HEK293 (cell line): Measurements from ENCODE around the gene ABI3BP.

Source experiments
- CTCF ChIA-PET: fragments of 350-600 bp; formaldehyde crosslinking; extraction: SDS; loops from one replicate; lab custom pipeline; 2021; ENCODE audit warnings: antibody characterized with exemption; lab: Yijun Ruan, JAX
- POLR2A ChIA-PET: fragments of 300-600 bp; formaldehyde crosslinking; extraction: SDS; loops from one replicate; lab custom pipeline; 2020; ENCODE audit warnings: antibody characterized with exemption, inconsistent platforms; lab: Yijun Ruan, JAX
- H3K27ac ChIP-seq: fragments of 200-500 bp; sonication (Bioruptor generic); 2 replicates; pipeline ENCODE4 v1.5.1; 2014; ENCODE audit warnings: low read depth, low read length, control low read depth, inconsistent platforms; ENCODE audit errors: extremely low read depth
- H3K36me3 ChIP-seq, 2 experiments: fragments of 200-500 bp in 1 of 2; sonication (Bioruptor generic) in 1 of 2; 1 replicate in 1 of 2; 2 replicates in 1 of 2; pipeline ENCODE4 v1.5.1; 2014 to 2017; ENCODE audit warnings: inconsistent platforms in 2 of 2, low read length in 2 of 2; ENCODE audit not compliant: control insufficient read depth in 2 of 2, insufficient read depth in 1 of 2
- H3K4me1 ChIP-seq: fragments of 200-500 bp; sonication (Bioruptor generic); 2 replicates; pipeline ENCODE4 v1.5.1; 2014; ENCODE audit warnings: mild to moderate bottlenecking, low read length, inconsistent platforms; ENCODE audit not compliant: control insufficient read depth, insufficient read depth
- H3K4me3 ChIP-seq: 2 replicates; pipeline ENCODE4 v1.5.1; 2011; ENCODE audit warnings: low read depth, mild to moderate bottlenecking, control low read depth, low read length, moderate library complexity
- H3K9me3 ChIP-seq: fragments of 200-500 bp; sonication (Bioruptor generic); 2 replicates; pipeline ENCODE4 v1.5.1; 2014; ENCODE audit warnings: low read depth, low read length, inconsistent platforms; ENCODE audit not compliant: control insufficient read depth, insufficient read depth
- EGR2 ChIP-seq: fragments of 450-650 bp; formaldehyde crosslinking; IDR thresholded peaks from 2 replicates; pipeline ENCODE4 v1.5.1; 2016; ENCODE audit warnings: low read depth, missing biosample characterization, missing genetic modification characterization
- FEZF1 ChIP-seq: fragments of 450-650 bp; formaldehyde crosslinking; IDR thresholded peaks from 2 replicates; pipeline ENCODE4 v1.5.1; 2016; ENCODE audit warnings: missing biosample characterization, missing genetic modification characterization
- GLI2 ChIP-seq: fragments of 450-650 bp; formaldehyde crosslinking; IDR thresholded peaks from 2 replicates; pipeline ENCODE4; 2017; ENCODE audit warnings: missing biosample characterization, missing genetic modification characterization, low read depth, borderline replicate concordance
- IKZF3 ChIP-seq: fragments of 450-650 bp; IDR thresholded peaks from 2 replicates; pipeline ENCODE4 v1.5.0; 2018; ENCODE audit warnings: missing biosample characterization, mild to moderate bottlenecking, missing genetic modification characterization, moderate library complexity
- KLF1 ChIP-seq: fragments of 450-650 bp; formaldehyde crosslinking; IDR thresholded peaks from 2 replicates; pipeline ENCODE4 v1.5.1; 2016; ENCODE audit warnings: missing biosample characterization, missing genetic modification characterization
- KLF17 ChIP-seq: fragments of 450-650 bp; formaldehyde crosslinking; IDR thresholded peaks from 2 replicates; pipeline ENCODE4 v1.5.1; 2016; ENCODE audit warnings: missing biosample characterization, missing genetic modification characterization
- MYNN ChIP-seq: fragments of 450-650 bp; formaldehyde crosslinking; IDR thresholded peaks from 2 replicates; pipeline ENCODE4 v1.5.1; 2016; ENCODE audit warnings: missing biosample characterization, missing genetic modification characterization, borderline replicate concordance
- PRDM6 ChIP-seq: fragments of 450-650 bp; formaldehyde crosslinking; IDR thresholded peaks from 2 replicates; pipeline ENCODE4 v1.5.1; 2017; ENCODE audit warnings: missing biosample characterization, missing genetic modification characterization
- RBAK ChIP-seq: fragments of 450-650 bp; formaldehyde crosslinking; IDR thresholded peaks from 2 replicates; pipeline ENCODE4 v1.5.1; 2016; ENCODE audit warnings: missing biosample characterization, missing genetic modification characterization
- SP2 ChIP-seq: fragments of 450-650 bp; formaldehyde crosslinking; IDR thresholded peaks from 2 replicates; pipeline ENCODE4 v1.5.1; 2016; ENCODE audit warnings: missing biosample characterization, missing genetic modification characterization
- SP3 ChIP-seq: fragments of 450-650 bp; formaldehyde crosslinking; IDR thresholded peaks from 2 replicates; pipeline ENCODE4 v1.5.1; 2016; ENCODE audit warnings: missing biosample characterization, missing genetic modification characterization
- ZNF121 ChIP-seq: fragments of 450-650 bp; formaldehyde crosslinking; IDR thresholded peaks from 2 replicates; pipeline ENCODE4 v1.5.1; 2016; ENCODE audit warnings: missing biosample characterization, missing genetic modification characterization
- ZNF169 ChIP-seq: fragments of 450-650 bp; formaldehyde crosslinking; IDR thresholded peaks from 2 replicates; pipeline ENCODE4 v1.5.1; 2016; ENCODE audit warnings: missing biosample characterization, missing genetic modification characterization
- ZNF211 ChIP-seq: fragments of 450-650 bp; formaldehyde crosslinking; IDR thresholded peaks from 2 replicates; pipeline ENCODE4 v1.5.1; 2016; ENCODE audit warnings: low read depth, missing biosample characterization, missing genetic modification characterization
- ZNF239 ChIP-seq: fragments of 450-650 bp; formaldehyde crosslinking; IDR thresholded peaks from 2 replicates; pipeline ENCODE4 v1.5.1; 2016; ENCODE audit warnings: missing biosample characterization, missing genetic modification characterization
- ZNF311 ChIP-seq: fragments of 450-650 bp; formaldehyde crosslinking; IDR thresholded peaks from 2 replicates; pipeline ENCODE4 v1.5.1; 2017; ENCODE audit warnings: missing biosample characterization, missing genetic modification characterization, borderline replicate concordance
- ZNF37A ChIP-seq: fragments of 450-650 bp; IDR thresholded peaks from 2 replicates; pipeline ENCODE4 v1.5.1; 2018; ENCODE audit warnings: missing biosample characterization, missing genetic modification characterization
- ZNF423 ChIP-seq: fragments of 450-650 bp; formaldehyde crosslinking; IDR thresholded peaks from 2 replicates; pipeline ENCODE4 v1.5.1; 2016; ENCODE audit warnings: missing biosample characterization, missing genetic modification characterization
- ZNF549 ChIP-seq: fragments of 450-650 bp; IDR thresholded peaks from 2 replicates; pipeline ENCODE4 v1.5.1; 2018; ENCODE audit warnings: missing biosample characterization, missing genetic modification characterization, mild to moderate bottlenecking, inconsistent platforms, moderate library complexity
- ZNF560 ChIP-seq: fragments of 450-650 bp; formaldehyde crosslinking; IDR thresholded peaks from 2 replicates; pipeline ENCODE4 v1.5.1; 2017; ENCODE audit warnings: missing biosample characterization, missing genetic modification characterization, borderline replicate concordance
- ZNF561 ChIP-seq: fragments of 450-650 bp; IDR thresholded peaks from 2 replicates; pipeline ENCODE4 v1.5.1; 2018; ENCODE audit warnings: missing biosample characterization, missing genetic modification characterization, borderline replicate concordance
- ZNF580 ChIP-seq: fragments of 450-650 bp; formaldehyde crosslinking; IDR thresholded peaks from 2 replicates; pipeline ENCODE4 v1.5.1; 2016; ENCODE audit warnings: missing biosample characterization, missing genetic modification characterization
- ZNF610 ChIP-seq: fragments of 450-650 bp; formaldehyde crosslinking; IDR thresholded peaks from 2 replicates; pipeline ENCODE4 v1.5.1; 2016; ENCODE audit warnings: missing biosample characterization, missing genetic modification characterization, borderline replicate concordance
- ZNF621 ChIP-seq: fragments of 450-650 bp; formaldehyde crosslinking; IDR thresholded peaks from 2 replicates; pipeline ENCODE4 v1.5.1; 2017; ENCODE audit warnings: missing biosample characterization, missing genetic modification characterization
- ZNF624 ChIP-seq: fragments of 450-650 bp; formaldehyde crosslinking; IDR thresholded peaks from 2 replicates; pipeline ENCODE4 v1.5.1; 2017; ENCODE audit warnings: missing biosample characterization, missing genetic modification characterization
- ZNF692 ChIP-seq: fragments of 450-650 bp; formaldehyde crosslinking; IDR thresholded peaks from 2 replicates; pipeline ENCODE4 v1.5.1; 2016; ENCODE audit warnings: missing biosample characterization, missing genetic modification characterization
- ZNF747 ChIP-seq: fragments of 450-650 bp; formaldehyde crosslinking; IDR thresholded peaks from 2 replicates; pipeline ENCODE4 v1.5.1; 2016; ENCODE audit warnings: missing biosample characterization, missing genetic modification characterization
- ZNF776 ChIP-seq: fragments of 450-650 bp; formaldehyde crosslinking; IDR thresholded peaks from 2 replicates; pipeline ENCODE4 v1.5.0; 2017; ENCODE audit warnings: missing biosample characterization, missing genetic modification characterization, borderline replicate concordance
- ZNF830 ChIP-seq: fragments of 450-650 bp; IDR thresholded peaks from 2 replicates; pipeline ENCODE4 v1.5.0; 2018; ENCODE audit warnings: missing biosample characterization, missing genetic modification characterization, low read depth, mild to moderate bottlenecking, moderate library complexity
- ZSCAN16 ChIP-seq: fragments of 450-650 bp; formaldehyde crosslinking; IDR thresholded peaks from 2 replicates; pipeline ENCODE4 v1.5.1; 2016; ENCODE audit warnings: missing biosample characterization, missing genetic modification characterization

The ABI3BP gene

GRCh38 chr3:100941451-100941850, 51.8 kb downstream of the ABI3BP start:
- Histone ChIP-seq H3K4me1 (no peaks in the 10 kb centered on the region), H3K36me3 (no peaks in the 10 kb centered on the region), H3K9me3 (no peaks in the 10 kb centered on the region), H3K27ac (no peak overlapping the region), H3K4me3 (no peak overlapping the region)
- ChIA-PET CTCF (no interaction called here), POLR2A (no interaction called here)
- TF ChIP-seq ZNF560 (tag by site-specific recombination) (no peak), ZNF169 (tag by site-specific recombination) (no peak), FEZF1 (tag by site-specific recombination) (no peak), ZNF549 (no peak), ZNF37A (tag by site-specific recombination) (no peak), ZSCAN16 (tag by site-specific recombination) (no peak), KLF17 (no peak), KLF1 (tag by site-specific recombination) (no peak), ZNF692 (tag by site-specific recombination) (no peak), ZNF423 (no peak), ZNF211 (tag by site-specific recombination) (no peak), ZNF610 (no peak), IKZF3 (tag by site-specific recombination) (no peak), ZNF621 (tag by site-specific recombination) (no peak), ZNF580 (tag by site-specific recombination) (no peak), ZNF239 (tag by site-specific recombination) (no peak), GLI2 (no peak), SP3 (no peak)

- Histone ChIP-seq H3K4me3 (no peak overlapping the region), H3K4me1 (no peaks in the 10 kb centered on the region), H3K27ac (no peak overlapping the region), H3K9me3 (no peaks in the 10 kb centered on the region), H3K36me3 (no peaks in the 10 kb centered on the region)
- ChIA-PET POLR2A (no interaction called here), CTCF (no interaction called here)
- TF ChIP-seq SP2 (tag by site-specific recombination) (no peak), MYNN (no peak), ZNF776 (tag by site-specific recombination) (no peak), ZNF747 (tag by site-specific recombination) (no peak), EGR2 (no peak), ZNF561 (tag by site-specific recombination) (no peak), KLF1 (tag by site-specific recombination) (no peak)
Observed at GRCh38 chr3:100941041-100941440, 52.2 kb downstream of the ABI3BP start.

- Histone ChIP-seq H3K27ac (no peak overlapping the region), H3K9me3 (no peaks in the 10 kb centered on the region), H3K4me3 (no peak overlapping the region), H3K36me3 (no peaks in the 10 kb centered on the region), H3K4me1 (no peaks in the 10 kb centered on the region)
- ChIA-PET CTCF (no interaction called here), POLR2A (no interaction called here)
- TF ChIP-seq PRDM6: no peak
- TF ChIP-seq RBAK: no peak
- TF ChIP-seq ZNF121 (tag by site-specific recombination): no peak
- no peak for TF ChIP-seq ZNF830 (tag by site-specific recombination)
- TF ChIP-seq ZNF311 (tag by site-specific recombination): no peak
- no peak for TF ChIP-seq KLF1 (tag by site-specific recombination)
- no peak for TF ChIP-seq ZNF624 (tag by site-specific recombination)
Observed at GRCh38 chr3:100936931-100937330, 56.3 kb downstream of the ABI3BP start.
